ENCODE results near the gene NRXN3. TPM values are rescaled to one million over a fixed set of nuclear protein-coding genes. Genes with fewer than 3 reads are reported as not detected.

NRXN3 gene
- total RNA-seq, 1 donor from 2014 or later = 5.9 TPM

DNA sequence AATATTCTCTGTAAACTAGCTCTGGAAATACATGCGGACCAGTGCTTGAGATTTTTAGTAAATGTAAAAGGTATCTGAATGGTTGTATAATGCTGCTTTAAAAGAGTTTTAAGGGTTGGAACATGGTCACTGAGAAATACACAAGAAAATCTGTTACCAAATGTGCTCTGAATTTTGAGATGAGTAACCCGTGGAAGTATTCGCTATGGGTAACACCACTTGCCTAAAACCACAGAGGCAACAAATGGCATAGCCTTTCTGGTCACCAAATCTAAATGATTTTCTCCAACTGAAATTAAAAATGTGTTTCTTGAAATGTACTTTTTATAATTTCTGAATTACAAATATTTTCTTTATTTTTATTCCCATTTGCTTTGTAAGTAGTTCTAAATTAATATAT lies 1295.5 kb downstream of the NRXN3 start:
- Mint-ChIP-seq H3K36me3 (no peaks in the 10 kb centered on the region), H3K4me3 (no peak overlapping the region), H3K4me1 (peaks cover 3% of the 10 kb centered on the region), H3K27me3 (ENCODE audit: insufficient read depth, low read depth) (peaks cover 4% of the 10 kb centered on the region), H3K27ac (no peak overlapping the region), H3K9me3 (no peaks in the 10 kb centered on the region)
- DNase-seq (ENCODE audit: low spot score) = no peak
- no peak overlapping the region for H3K4me3 ChIP-seq
- H4K20me1 ChIP-seq (ENCODE audit: low read depth) = no peaks in the 10 kb centered on the region
- H2AFZ ChIP-seq (replicated peaks) = no peak overlapping the region
- no peaks in the 10 kb centered on the region for H3K27me3 ChIP-seq
- no peaks in the 10 kb centered on the region for H3K79me2 ChIP-seq (ENCODE audit: low read depth)
- peaks cover 3% of the 10 kb centered on the region for H3F3A ChIP-seq (ENCODE audit: low read depth)
- H3K9me3 ChIP-seq (ENCODE audit: low read depth) = no peaks in the 10 kb centered on the region
- H3K36me3 ChIP-seq = no peaks in the 10 kb centered on the region
- H3K9ac ChIP-seq = no peak overlapping the region
- no peak overlapping the region for H3K4me2 ChIP-seq
- H3K4me1 ChIP-seq = peaks cover 19% of the 10 kb centered on the region
- no peak overlapping the region for H3K27ac ChIP-seq
- no peak for TF ChIP-seq EZH2phosphoT487 (IDR thresholded peaks at IDR 0.05)
- TF ChIP-seq EZH2 (IDR thresholded peaks at IDR 0.05) = no peak
- TF ChIP-seq CTCF (IDR thresholded peaks at IDR 0.05) = no peak

- Mint-ChIP-seq H3K9me3 (no peaks in the 10 kb centered on the region), H3K4me1 (peaks cover 5% of the 10 kb centered on the region), H3K27ac (no peak overlapping the region), H3K27me3 (ENCODE audit: insufficient read depth, low read depth) (peaks cover 4% of the 10 kb centered on the region), H3K36me3 (no peaks in the 10 kb centered on the region), H3K4me3 (no peak overlapping the region)
- Histone ChIP-seq H3K4me2 (no peak overlapping the region), H3K36me3 (no peaks in the 10 kb centered on the region), H3K27ac (no peak overlapping the region), H3K4me3 (no peak overlapping the region), H3K9me3 (ENCODE audit: low read depth) (no peaks in the 10 kb centered on the region), H3K9ac (no peak overlapping the region), H2AFZ (replicated peaks) (no peak overlapping the region), H3K27me3 (no peaks in the 10 kb centered on the region), H4K20me1 (ENCODE audit: low read depth) (no peaks in the 10 kb centered on the region), H3F3A (ENCODE audit: low read depth) (no peaks in the 10 kb centered on the region), H3K79me2 (ENCODE audit: low read depth) (no peaks in the 10 kb centered on the region), H3K4me1 (peaks cover 15% of the 10 kb centered on the region)
- TF ChIP-seq EZH2 (IDR thresholded peaks at IDR 0.05) = no peak
- no peak for TF ChIP-seq EZH2phosphoT487 (IDR thresholded peaks at IDR 0.05)
- no peak for TF ChIP-seq CTCF (IDR thresholded peaks at IDR 0.05)
- no peak for DNase-seq (ENCODE audit: low spot score)
Observed at GRCh38 chr14:79466938-79467527, 1296.9 kb downstream of the NRXN3 start.

GRCh38 chr14:79467835-79468234 lies 1297.7 kb downstream of the NRXN3 start:
- Mint-ChIP-seq H3K27ac (no peak overlapping the region), H3K4me3 (no peak overlapping the region), H3K9me3 (no peaks in the 10 kb centered on the region), H3K4me1 (peaks cover 13% of the 10 kb centered on the region), H3K27me3 (ENCODE audit: insufficient read depth, low read depth) (peaks cover 7% of the 10 kb centered on the region), H3K36me3 (no peaks in the 10 kb centered on the region)
- TF ChIP-seq EZH2phosphoT487 (IDR thresholded peaks at IDR 0.05) = no peak
- no peak for TF ChIP-seq CTCF (IDR thresholded peaks at IDR 0.05)
- no peak for TF ChIP-seq EZH2 (IDR thresholded peaks at IDR 0.05)
- Histone ChIP-seq H3K27me3 (no peaks in the 10 kb centered on the region), H3K4me1 (peaks cover 23% of the 10 kb centered on the region), H3K9me3 (ENCODE audit: low read depth) (no peaks in the 10 kb centered on the region), H3K9ac (no peak overlapping the region), H3K79me2 (ENCODE audit: low read depth) (no peaks in the 10 kb centered on the region), H4K20me1 (ENCODE audit: low read depth) (no peaks in the 10 kb centered on the region), H3K4me2 (no peak overlapping the region), H3F3A (ENCODE audit: low read depth) (peaks cover 5% of the 10 kb centered on the region), H3K27ac (no peak overlapping the region), H2AFZ (replicated peaks) (no peak overlapping the region), H3K36me3 (no peaks in the 10 kb centered on the region), H3K4me3 (no peak overlapping the region)
- DNase-seq (ENCODE audit: low spot score) = no peak
